IPS-18c (cell line): Measurements from ENCODE around the gene POU3F3.
A peak's percentile ranks its signal among the peaks of the same experiment; 100 is the strongest.

Experiments
- H3K4me3 ChIP-seq: 2 replicates; pipeline ENCODE4 v1.7.0; 2013; ENCODE audit warnings: low read depth, mild to moderate bottlenecking, low read length, moderate library complexity; ENCODE audit not compliant: insufficient read depth
- H3K9me3 ChIP-seq: one replicate; pipeline ENCODE4 v1.6.1; 2013; ENCODE audit warnings: mild to moderate bottlenecking, low read length, moderate library complexity; ENCODE audit not compliant: control insufficient read depth, insufficient read depth

POU3F3 gene

GRCh38 chr2:104845552-104845931 lies 8.4 kb upstream of the POU3F3 start:
- Histone ChIP-seq H3K4me3 (peak overlapping the region; percentile 52; the same call in 1 of the 2 replicates), H3K9me3 (no peaks in the 10 kb centered on the region)

GRCh38 chr2:104845946-104846785 lies 7.7 kb upstream of the POU3F3 start:
- Histone ChIP-seq H3K4me3 (peak overlapping the region; percentile 1; the same call in 1 of the 2 replicates), H3K9me3 (no peaks in the 10 kb centered on the region)

DNA sequence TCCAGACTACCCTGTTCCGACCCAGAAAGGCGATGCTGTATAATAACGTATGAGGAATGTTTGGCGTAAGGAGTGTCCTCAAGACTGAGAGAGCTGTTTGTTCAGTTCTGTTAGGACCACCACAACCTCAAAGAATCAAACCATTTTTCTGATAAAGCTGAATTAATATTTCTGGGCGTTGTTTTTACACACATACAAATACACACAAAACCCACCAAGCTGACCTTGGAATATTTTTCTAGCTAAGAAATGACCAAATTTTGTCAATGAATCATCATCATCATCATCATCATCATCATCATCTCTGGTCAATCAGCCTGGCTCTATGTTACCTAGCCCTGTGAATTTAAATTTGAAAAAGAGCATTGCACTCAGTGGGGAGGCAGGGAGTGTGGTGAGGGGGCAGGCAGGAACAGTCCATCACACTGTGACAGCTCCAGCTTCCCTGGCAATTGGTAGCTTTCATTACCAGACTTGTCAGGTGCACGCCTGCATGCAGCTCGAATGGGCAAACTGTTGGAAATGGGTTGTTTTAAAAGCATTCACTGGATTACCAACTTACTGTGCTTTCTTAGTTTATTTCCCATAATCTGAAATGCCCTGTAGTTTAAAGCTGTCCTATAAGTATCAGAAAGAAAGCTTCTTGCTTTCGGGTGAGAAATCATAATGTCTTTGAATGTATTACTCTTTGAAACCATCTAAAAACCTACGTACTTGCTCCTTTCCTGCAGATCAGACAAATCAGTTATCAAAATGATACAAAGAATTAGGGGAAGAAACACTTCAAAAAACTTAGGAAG lies 6.9 kb upstream of the POU3F3 start:
- no peak overlapping the region for H3K4me3 ChIP-seq
- H3K9me3 ChIP-seq, result no peaks in the 10 kb centered on the region

DNA sequence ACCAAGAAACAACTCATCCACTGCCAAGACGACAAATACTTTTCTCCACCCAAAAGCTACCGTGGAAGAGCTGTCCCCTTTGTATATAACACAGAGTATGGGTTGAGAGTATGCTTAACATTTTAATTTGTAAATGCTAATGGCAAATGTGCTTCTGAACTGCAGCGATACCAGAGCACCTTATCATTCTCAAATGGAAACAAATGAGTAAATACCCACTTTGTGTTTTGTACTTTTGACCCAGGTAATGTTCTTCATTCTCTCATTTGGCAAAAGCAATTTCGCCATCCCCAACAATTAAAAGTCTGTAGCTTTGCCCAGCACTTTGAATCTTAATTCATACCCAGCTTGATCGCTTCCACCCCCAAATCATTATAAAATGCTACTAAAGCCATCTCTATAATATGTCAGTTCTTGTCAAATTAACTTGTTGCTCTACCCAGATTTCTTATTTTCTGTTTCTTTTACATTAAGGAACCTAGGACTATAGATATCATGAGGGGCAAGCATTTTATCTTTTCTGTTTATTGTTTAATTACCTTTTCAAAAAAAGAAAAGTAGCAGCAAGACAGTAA lies 6.2 kb upstream of the POU3F3 start:
- no peak overlapping the region for H3K4me3 ChIP-seq
- no peaks in the 10 kb centered on the region for H3K9me3 ChIP-seq

- Histone ChIP-seq H3K9me3 (no peaks in the 10 kb centered on the region), H3K4me3 (no peak overlapping the region)
Measured at GRCh38 chr2:104848526-104848925, 5.4 kb upstream of the POU3F3 start.

DNA sequence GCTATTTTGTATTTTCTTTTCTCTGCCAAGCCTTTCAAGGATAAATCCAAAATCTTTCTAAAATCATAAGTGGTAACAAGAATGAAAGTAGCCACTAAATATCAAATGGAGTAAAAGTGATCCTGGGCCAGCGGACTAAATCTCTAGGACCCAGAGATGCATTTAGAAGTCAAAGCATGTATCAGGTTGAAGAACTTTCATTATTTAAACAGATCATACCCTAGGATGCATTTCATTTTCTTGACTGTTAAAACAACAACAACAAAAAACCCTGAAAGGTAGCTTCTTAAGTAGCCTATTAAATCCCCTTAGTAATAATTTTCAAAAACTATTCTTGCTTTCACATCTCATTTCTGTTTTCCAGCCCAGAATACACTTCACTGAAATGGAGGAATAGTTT lies 4.8 kb upstream of the POU3F3 start:
- Histone ChIP-seq H3K4me3 (no peak overlapping the region), H3K9me3 (no peaks in the 10 kb centered on the region)

DNA sequence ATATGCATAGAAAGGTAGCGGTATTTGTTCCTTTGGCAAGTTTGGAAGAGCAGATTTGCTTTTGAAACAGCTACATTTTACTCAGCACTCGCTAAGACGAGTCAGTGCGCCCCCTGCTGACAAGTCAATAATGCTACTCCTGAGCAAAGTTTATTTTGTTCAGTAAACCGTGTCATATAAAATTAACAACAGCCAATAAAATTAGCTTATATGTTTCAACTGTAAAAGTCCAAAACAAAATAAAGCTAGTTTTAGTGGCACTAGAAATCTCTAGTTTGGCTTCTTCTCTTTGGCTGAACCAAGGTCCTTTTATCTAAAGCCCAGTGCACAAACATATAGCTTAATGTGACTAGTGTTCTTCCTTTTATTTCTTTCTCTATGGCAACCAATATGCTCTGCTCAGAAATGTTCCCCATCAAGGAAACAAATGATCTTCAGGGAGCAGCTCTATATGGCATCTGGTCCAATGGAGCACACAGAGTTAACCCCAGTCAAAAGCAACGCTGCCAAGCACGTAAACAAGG lies 4.2 kb upstream of the POU3F3 start:
- no peak overlapping the region for H3K4me3 ChIP-seq
- no peaks in the 10 kb centered on the region for H3K9me3 ChIP-seq

- H3K9me3 ChIP-seq, result no peaks in the 10 kb centered on the region
- no peak overlapping the region for H3K4me3 ChIP-seq
Measured at GRCh38 chr2:104850361-104851290, 3.3 kb upstream of the POU3F3 start.

GRCh38 chr2:104851291-104852089 lies 2.4 kb upstream of the POU3F3 start:
- Histone ChIP-seq H3K9me3 (no peaks in the 10 kb centered on the region), H3K4me3 (no peak overlapping the region)

GRCh38 chr2:104852090-104852666 lies 1.7 kb upstream of the POU3F3 start:
- peak overlapping the region; percentile 38; the same call in 1 of the 2 replicates for H3K4me3 ChIP-seq
- no peaks in the 10 kb centered on the region for H3K9me3 ChIP-seq

- Histone ChIP-seq H3K4me3 (peak overlapping the region; percentile 46; the same call in 1 of the 2 replicates), H3K9me3 (no peaks in the 10 kb centered on the region)
Measured at GRCh38 chr2:104854498-104855220, 744 bp downstream of the POU3F3 start.

GRCh38 chr2:104855221-104856085 lies 1.5 kb downstream of the POU3F3 start:
- H3K4me3 ChIP-seq, result peak overlapping the region; percentile 46; the same call in 1 of the 2 replicates
- H3K9me3 ChIP-seq, result no peaks in the 10 kb centered on the region

DNA sequence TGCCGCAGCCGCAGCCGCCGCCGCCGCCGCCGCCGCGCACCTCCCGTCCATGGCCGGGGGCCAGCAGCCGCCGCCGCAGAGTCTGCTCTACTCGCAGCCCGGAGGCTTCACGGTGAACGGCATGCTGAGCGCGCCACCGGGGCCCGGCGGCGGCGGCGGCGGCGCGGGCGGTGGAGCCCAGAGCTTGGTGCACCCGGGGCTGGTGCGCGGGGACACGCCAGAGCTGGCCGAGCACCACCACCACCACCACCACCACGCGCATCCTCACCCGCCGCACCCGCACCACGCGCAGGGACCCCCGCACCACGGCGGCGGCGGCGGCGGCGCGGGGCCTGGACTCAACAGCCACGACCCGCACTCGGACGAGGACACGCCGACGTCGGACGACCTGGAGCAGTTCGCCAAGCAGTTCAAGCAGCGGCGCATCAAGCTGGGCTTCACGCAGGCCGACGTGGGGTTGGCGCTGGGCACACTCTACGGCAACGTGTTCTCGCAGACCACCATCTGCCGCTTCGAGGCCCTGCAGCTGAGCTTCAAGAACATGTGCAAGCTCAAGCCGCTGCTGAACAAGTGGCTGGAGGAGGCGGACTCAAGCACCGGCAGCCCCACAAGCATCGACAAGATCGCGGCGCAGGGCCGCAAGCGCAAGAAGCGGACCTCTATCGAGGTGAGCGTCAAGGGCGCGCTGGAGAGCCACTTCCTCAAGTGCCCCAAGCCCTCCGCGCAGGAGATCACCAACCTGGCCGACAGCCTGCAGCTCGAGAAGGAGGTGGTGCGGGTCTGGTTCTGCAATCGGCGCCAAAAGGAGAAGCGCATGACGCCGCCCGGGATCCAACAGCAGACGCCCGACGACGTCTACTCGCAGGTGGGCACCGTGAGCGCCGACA lies 2.4 kb downstream of the POU3F3 start:
- Histone ChIP-seq H3K9me3 (no peaks in the 10 kb centered on the region), H3K4me3 (peak overlapping the region; percentile 24; the same call in 1 of the 2 replicates)

GRCh38 chr2:104856973-104857261 lies 3.0 kb downstream of the POU3F3 start:
- Histone ChIP-seq H3K9me3 (no peaks in the 10 kb centered on the region), H3K4me3 (no peak overlapping the region; the same call in 1 of the 2 replicates)
